Fibroblast of the aortic adventitia (primary cell): Measurements from ENCODE around the gene ADAMTSL5. TPM values are rescaled to one million over a fixed set of nuclear protein-coding genes. Genes with fewer than 3 reads are reported as not detected.
"Not testable (repeated sequence)": the region's sequence is repeated elsewhere in the genome, so short reads cannot be mapped to it uniquely, and the experiment has no call there.

ENCODE experiments used
- DNase-seq: peaks from one replicate; pipeline ENCODE4 v3.0.0-alpha.2; 2010; ENCODE audit warnings: low read depth
- H3K4me3 ChIP-seq: 2 replicates; pipeline ENCODE4 v1.5.1; 2011; ENCODE audit warnings: low read depth, mild to moderate bottlenecking, control low read depth, low read length, moderate library complexity
- total RNA-seq: library from RNA; depleted of rRNA; stranded (reverse); fragments of >200 nt; gene quantifications from 2 replicates; pipeline ENCODE4 v1.2.3, GENCODE V29; 2012; ENCODE audit warnings: low replicate concordance
- TF ChIP-seq, protein P1 (sequence below): IDR thresholded peaks from 2 replicates; pipeline ENCODE4 v1.5.1; 2011; ENCODE audit warnings: mild to moderate bottlenecking, low read length, control low read depth, inconsistent platforms; ENCODE audit not compliant: insufficient read depth

The ADAMTSL5 gene
- total RNA-seq, 1 donor, result 4.2 TPM

DNA sequence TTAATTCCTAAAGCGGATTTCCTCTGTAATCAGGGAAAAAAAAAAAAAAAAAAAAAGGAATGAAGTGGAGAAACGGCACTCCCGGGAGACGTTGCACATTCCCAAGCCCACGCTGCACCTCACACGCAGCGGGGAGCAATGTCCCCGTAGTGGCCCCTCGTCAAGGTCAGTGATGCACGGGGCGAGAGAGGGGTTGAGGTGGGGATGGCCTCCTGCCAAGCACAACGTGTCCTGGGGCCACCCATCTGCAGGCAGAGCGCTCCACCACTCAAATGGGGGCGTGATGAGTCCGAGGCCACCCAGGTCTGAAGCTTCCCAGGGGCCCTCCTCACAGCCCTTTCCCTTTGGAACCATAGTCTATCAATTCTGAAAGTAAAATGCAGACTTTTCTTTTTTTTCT, 26.2 kb upstream of the ADAMTSL5 start:
- H3K4me3 ChIP-seq, result no peak overlapping the region
- TF ChIP-seq, protein P1, sequence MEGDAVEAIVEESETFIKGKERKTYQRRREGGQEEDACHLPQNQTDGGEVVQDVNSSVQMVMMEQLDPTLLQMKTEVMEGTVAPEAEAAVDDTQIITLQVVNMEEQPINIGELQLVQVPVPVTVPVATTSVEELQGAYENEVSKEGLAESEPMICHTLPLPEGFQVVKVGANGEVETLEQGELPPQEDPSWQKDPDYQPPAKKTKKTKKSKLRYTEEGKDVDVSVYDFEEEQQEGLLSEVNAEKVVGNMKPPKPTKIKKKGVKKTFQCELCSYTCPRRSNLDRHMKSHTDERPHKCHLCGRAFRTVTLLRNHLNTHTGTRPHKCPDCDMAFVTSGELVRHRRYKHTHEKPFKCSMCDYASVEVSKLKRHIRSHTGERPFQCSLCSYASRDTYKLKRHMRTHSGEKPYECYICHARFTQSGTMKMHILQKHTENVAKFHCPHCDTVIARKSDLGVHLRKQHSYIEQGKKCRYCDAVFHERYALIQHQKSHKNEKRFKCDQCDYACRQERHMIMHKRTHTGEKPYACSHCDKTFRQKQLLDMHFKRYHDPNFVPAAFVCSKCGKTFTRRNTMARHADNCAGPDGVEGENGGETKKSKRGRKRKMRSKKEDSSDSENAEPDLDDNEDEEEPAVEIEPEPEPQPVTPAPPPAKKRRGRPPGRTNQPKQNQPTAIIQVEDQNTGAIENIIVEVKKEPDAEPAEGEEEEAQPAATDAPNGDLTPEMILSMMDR, result no peak
- no peak for DNase-seq

DNA sequence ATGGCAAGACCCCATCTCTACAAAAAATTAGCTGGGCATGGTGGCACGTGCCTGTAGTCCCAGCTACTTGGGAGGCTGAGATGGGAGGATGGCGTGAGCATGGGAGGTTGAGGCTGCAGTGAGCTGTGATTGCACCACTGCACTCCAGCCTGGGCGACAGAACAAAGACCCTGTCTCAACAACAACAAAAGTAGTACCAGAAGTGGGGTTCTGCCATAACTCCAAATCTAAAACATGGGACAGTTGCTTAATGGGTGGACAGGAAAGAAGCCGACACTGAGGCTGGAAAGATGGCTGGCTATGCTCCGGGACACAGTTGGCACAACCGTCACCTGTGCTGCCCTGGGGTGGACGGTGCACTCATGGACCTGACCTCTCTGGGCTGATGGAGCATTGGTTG, 22.9 kb upstream of the ADAMTSL5 start:
- not testable (repeated sequence) for DNase-seq, H3K4me3 ChIP-seq

DNA sequence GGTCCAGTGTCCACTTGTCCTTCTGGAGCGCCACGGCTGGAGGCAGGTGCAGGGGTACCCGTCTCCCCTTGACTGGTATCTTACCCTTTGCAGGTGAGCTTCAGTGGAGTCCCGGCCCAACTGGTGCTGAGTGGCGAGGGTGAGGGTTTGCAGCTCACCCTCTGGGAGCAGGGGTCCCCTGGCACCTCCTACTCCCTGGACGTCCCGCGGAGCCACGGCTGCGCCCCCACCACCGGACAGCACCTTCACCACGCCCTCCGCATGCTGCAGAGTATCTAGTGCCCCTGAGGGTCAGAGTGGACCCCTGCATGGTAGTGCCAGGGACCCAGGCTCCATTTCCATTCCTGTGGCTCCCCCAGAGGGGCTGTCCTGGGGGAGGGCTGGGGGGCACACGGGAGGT, 22.2 kb upstream of the ADAMTSL5 start:
- TF ChIP-seq, protein P1, result no peak
- no peak overlapping the region for H3K4me3 ChIP-seq
- DNase-seq, result no peak

DNA sequence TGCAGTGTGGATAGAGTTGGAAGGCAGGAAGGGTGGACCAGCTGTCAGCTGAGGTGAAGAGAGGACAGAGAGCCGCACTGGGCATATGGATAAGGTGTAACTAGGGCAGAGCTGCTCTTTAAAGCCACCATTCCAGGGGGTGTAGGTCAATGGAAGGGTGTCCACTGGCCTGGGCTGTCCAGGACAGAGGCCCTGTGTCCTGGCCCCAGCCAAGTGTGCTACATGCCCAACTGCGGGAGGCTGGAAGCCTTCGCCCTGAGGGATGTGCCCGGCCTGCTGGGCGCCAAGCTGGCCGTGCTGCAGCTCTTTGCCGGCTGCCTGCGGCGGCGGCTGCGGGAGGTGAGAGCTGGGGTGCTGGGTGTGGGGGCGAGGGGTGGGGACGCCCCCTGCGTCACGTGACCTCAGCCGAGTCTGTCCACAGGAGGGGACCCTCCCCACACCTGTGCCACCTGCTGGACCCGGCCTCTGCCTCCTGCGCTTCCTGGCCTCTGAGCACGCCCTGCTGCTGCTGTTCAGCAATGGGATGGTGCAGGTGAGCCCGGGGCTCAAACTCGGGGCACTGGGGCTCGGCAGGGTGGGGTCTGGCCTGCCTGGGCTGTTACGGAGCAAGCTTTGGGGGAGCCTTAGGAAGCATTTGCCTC, 20.8 kb upstream of the ADAMTSL5 start:
- TF ChIP-seq, protein P1, result no peak
- no peak overlapping the region for H3K4me3 ChIP-seq
- DNase-seq, result no peak

DNA sequence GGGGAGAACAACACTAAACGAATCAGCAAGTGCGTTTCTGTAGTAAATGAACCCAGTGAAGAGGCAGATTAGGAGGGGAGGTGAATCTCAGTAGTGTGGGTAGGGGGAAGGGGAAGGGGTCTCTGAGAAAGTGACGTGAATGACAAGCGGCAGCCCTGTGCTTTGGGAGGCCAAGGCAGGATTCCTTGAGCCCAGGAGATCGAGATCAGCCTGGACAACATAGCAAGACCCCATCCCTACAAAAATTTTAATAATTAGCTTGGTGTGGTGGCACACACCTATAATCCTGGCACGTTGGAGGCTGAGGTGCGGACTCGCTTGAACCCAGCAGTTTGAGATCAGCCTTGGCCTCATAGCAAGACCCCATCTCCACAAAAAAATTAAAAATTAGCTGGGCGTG, 19.2 kb upstream of the ADAMTSL5 start:
- DNase-seq, result no peak
- TF ChIP-seq, protein P1, result no peak
- H3K4me3 ChIP-seq, result no peak overlapping the region

DNA sequence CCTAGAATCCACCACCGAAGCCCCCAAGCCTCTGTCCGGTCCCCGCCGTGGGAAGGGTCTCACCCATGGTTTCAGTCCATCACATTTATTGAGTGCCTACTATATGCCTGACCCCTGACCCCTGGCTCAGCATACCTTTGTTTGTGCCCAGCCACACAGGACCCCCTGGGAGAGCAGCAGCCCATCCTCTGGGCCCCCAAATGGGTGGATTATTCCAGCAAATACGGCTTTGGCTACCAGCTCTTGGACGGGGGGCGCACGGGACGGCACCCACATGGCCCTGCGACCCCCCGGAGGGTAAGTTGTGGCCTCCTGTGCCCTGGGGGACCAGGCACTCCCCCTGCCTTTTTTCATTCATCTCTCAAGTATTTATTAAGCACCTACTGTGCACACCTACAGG, 18.8 kb upstream of the ADAMTSL5 start:
- no peak overlapping the region for H3K4me3 ChIP-seq
- no peak for DNase-seq
- TF ChIP-seq, protein P1, result no peak

DNA sequence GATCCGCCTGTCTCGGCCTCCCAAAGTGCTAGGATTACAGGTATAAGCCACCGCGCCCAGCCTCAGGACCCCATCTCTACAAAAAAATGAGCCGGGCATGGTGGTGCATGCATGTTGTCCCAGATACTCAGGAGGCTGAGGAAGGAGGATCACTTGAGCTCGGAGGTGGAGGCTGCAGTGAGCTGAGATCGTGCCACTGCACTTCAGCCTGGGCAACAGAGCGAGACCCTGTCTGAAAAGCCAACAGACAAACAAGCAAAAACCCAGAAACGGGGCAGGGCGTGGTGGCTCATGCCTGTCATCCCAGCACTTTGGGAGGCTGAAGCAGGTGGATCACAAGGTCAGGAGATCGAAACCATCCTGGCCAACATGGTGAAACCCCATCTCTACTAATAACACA, 18.0 kb upstream of the ADAMTSL5 start:
- DNase-seq, H3K4me3 ChIP-seq: not testable (repeated sequence)

DNA sequence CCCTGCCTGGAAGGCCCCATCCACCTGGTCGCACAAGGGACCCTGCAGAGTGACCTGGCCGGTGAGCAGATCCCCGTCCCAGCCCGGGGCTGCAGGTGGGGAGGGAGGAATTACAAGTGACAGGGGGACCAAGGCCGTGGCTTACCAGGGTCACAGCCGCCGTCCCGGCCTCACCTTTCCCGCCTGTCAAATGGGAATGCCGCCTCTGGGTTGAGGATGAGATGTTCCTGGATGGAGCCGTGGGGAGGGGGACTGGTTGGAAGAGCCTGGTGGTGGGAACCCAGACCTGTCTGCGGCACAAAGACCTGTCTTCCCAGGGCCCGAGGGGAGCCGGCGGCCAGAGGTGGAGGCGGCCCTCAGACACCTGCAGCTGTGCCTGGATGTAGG, 16.6 kb upstream of the ADAMTSL5 start:
- TF ChIP-seq, protein P1, result no peak
- no peak for DNase-seq
- H3K4me3 ChIP-seq, result no peak overlapping the region
